ELF-1 (cell line): Measurements from ENCODE around the gene PPP3CA.
"Not testable (repeated sequence)": the region's sequence is repeated elsewhere in the genome, so short reads cannot be mapped to it uniquely, and the experiment has no call there.

Source experiments
- DNase-seq: peaks from one replicate; pipeline ENCODE4 v3.0.0-alpha.2; 2016; ENCODE audit warnings: low read depth, low spot score

The PPP3CA gene

GRCh38 chr4:101142259-101142658 lies 205.1 kb downstream of the PPP3CA start:
- DNase-seq = no peak

- DNase-seq = no peak
Measured at GRCh38 chr4:101141855-101142254, 205.5 kb downstream of the PPP3CA start.

- no peak for DNase-seq
Measured at GRCh38 chr4:101141230-101141629, 206.1 kb downstream of the PPP3CA start.

GRCh38 chr4:101140228-101140627 lies 207.1 kb downstream of the PPP3CA start:
- DNase-seq = no peak

GRCh38 chr4:101136373-101137370 lies 210.7 kb downstream of the PPP3CA start:
- DNase-seq = no peak

- no peak for DNase-seq
Measured at GRCh38 chr4:101135371-101136010, 211.8 kb downstream of the PPP3CA start.

GRCh38 chr4:101131058-101131457 lies 216.3 kb downstream of the PPP3CA start:
- DNase-seq = not testable (repeated sequence)

GRCh38 chr4:101128898-101129297 lies 218.4 kb downstream of the PPP3CA start:
- DNase-seq = not testable (repeated sequence)

- DNase-seq = no peak
Measured at GRCh38 chr4:101128473-101128872, 218.9 kb downstream of the PPP3CA start.

GRCh38 chr4:101127176-101127790 lies 220.0 kb downstream of the PPP3CA start:
- DNase-seq = no peak

GRCh38 chr4:101126059-101126458 lies 221.3 kb downstream of the PPP3CA start:
- no peak for DNase-seq

- no peak for DNase-seq
Measured at GRCh38 chr4:101125045-101125942, 222.0 kb downstream of the PPP3CA start.

GRCh38 chr4:101123231-101123630 lies 224.1 kb downstream of the PPP3CA start:
- DNase-seq = no peak

GRCh38 chr4:101122019-101122418 lies 225.3 kb downstream of the PPP3CA start:
- DNase-seq = no peak

GRCh38 chr4:101119141-101119540 lies 228.2 kb downstream of the PPP3CA start:
- no peak for DNase-seq

GRCh38 chr4:101118617-101119016 lies 228.7 kb downstream of the PPP3CA start:
- no peak for DNase-seq

- no peak for DNase-seq
Measured at GRCh38 chr4:101115887-101116286, 231.4 kb downstream of the PPP3CA start.

GRCh38 chr4:101114936-101115372 lies 232.4 kb downstream of the PPP3CA start:
- peak; percentile 23 for DNase-seq

GRCh38 chr4:101104312-101105052 lies 242.8 kb downstream of the PPP3CA start:
- no peak for DNase-seq

- peak; percentile 1 for DNase-seq
Measured at GRCh38 chr4:101103381-101104142, 243.8 kb downstream of the PPP3CA start.
